Neural progenitor cell (in vitro differentiated cells): ENCODE data around the gene GHR.

Source experiments
- EZH2 ChIP-seq: fragments of 200-600 bp; sonication (generic); IDR thresholded peaks from 2 replicates; pipeline ENCODE4 v1.6.1; 2017; ENCODE audit warnings: antibody characterized with exemption, mild to moderate bottlenecking, moderate library complexity
- TF ChIP-seq, protein P1 (sequence below): fragments of 200-600 bp; sonication (generic); IDR thresholded peaks from 2 replicates; pipeline ENCODE4 v1.5.1; 2017; ENCODE audit warnings: antibody characterized with exemption, mild to moderate bottlenecking

DNA sequence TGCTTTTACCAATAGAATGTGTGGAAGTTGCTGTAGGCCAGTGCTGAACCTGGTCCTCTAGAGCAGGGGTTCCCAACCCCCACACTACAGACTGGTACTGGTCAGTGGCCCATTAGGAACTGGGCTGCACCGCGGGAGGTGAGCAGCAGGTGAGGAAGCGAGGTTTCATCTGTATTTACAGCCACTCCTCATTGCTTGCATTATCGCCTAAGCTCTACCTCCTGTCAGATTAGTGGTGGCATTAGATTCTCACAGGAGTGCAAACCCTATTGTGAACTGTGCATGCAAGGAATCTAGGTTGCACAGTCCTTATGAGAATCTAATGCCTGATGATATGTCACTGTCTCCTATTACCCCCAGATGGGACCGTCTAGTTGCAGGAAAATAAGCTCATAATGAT, 327.3 kb downstream of the GHR start:
- TF ChIP-seq, protein P1, sequence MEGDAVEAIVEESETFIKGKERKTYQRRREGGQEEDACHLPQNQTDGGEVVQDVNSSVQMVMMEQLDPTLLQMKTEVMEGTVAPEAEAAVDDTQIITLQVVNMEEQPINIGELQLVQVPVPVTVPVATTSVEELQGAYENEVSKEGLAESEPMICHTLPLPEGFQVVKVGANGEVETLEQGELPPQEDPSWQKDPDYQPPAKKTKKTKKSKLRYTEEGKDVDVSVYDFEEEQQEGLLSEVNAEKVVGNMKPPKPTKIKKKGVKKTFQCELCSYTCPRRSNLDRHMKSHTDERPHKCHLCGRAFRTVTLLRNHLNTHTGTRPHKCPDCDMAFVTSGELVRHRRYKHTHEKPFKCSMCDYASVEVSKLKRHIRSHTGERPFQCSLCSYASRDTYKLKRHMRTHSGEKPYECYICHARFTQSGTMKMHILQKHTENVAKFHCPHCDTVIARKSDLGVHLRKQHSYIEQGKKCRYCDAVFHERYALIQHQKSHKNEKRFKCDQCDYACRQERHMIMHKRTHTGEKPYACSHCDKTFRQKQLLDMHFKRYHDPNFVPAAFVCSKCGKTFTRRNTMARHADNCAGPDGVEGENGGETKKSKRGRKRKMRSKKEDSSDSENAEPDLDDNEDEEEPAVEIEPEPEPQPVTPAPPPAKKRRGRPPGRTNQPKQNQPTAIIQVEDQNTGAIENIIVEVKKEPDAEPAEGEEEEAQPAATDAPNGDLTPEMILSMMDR = no peak
- no peak for TF ChIP-seq EZH2
